GM19025 (cell line): ENCODE measurements around the gene EXOC8.

Experiments used
- ATAC-seq: cut with Tn5 transposase; IDR thresholded peaks from one replicate; pipeline ENCODE4 v1.9.1; 2021; ENCODE audit warnings: mild to moderate bottlenecking, low read depth, moderate library complexity; ENCODE audit not compliant: unreplicated experiment

EXOC8 gene

GRCh38 chr1:231337472-231338269 lies at the start of gene EXOC8:
Gene EXOC8, minus strand, starts transcription at chr1:231337852. Its CDS starts 107 bp downstream, at chr1:231337745.
- ATAC-seq = peak; percentile 67

- no peak for ATAC-seq
Observed at GRCh38 chr1:231386466-231386865, 48.8 kb upstream of the EXOC8 start.

GRCh38 chr1:231385416-231385748 lies 47.7 kb upstream of the EXOC8 start:
- ATAC-seq = no peak

- no peak for ATAC-seq
Observed at GRCh38 chr1:231384696-231385415, 47.2 kb upstream of the EXOC8 start.

GRCh38 chr1:231383159-231383860 lies 45.7 kb upstream of the EXOC8 start:
- ATAC-seq = no peak

GRCh38 chr1:231382426-231382825 lies 44.8 kb upstream of the EXOC8 start:
- no peak for ATAC-seq

GRCh38 chr1:231381729-231382128 lies 44.1 kb upstream of the EXOC8 start:
- ATAC-seq = no peak

GRCh38 chr1:231376875-231377549 lies 39.4 kb upstream of the EXOC8 start:
- ATAC-seq = peak; percentile 45

GRCh38 chr1:231376101-231376500 lies 38.4 kb upstream of the EXOC8 start:
- no peak for ATAC-seq

GRCh38 chr1:231374394-231374793 lies 36.7 kb upstream of the EXOC8 start:
- ATAC-seq = no peak

GRCh38 chr1:231372501-231372900 lies 34.8 kb upstream of the EXOC8 start:
- ATAC-seq = no peak

GRCh38 chr1:231369282-231369681 lies 31.6 kb upstream of the EXOC8 start:
- ATAC-seq = no peak

GRCh38 chr1:231364192-231364591 lies 26.5 kb upstream of the EXOC8 start:
- ATAC-seq = no peak

- ATAC-seq = no peak
Observed at GRCh38 chr1:231363624-231364023, 26.0 kb upstream of the EXOC8 start.

GRCh38 chr1:231362325-231362724 lies 24.7 kb upstream of the EXOC8 start:
- no peak for ATAC-seq

GRCh38 chr1:231359113-231359512 lies 21.5 kb upstream of the EXOC8 start:
- ATAC-seq = no peak

GRCh38 chr1:231357831-231358354 lies 20.2 kb upstream of the EXOC8 start:
- ATAC-seq = peak; percentile 55

- no peak for ATAC-seq
Observed at GRCh38 chr1:231357187-231357772, 19.6 kb upstream of the EXOC8 start.

- ATAC-seq = no peak
Observed at GRCh38 chr1:231355171-231355570, 17.5 kb upstream of the EXOC8 start.

GRCh38 chr1:231354330-231355020 lies 16.8 kb upstream of the EXOC8 start:
- ATAC-seq = no peak
